Measurements from ENCODE around the gene NTHL1. TPM values are rescaled to one million over a fixed set of nuclear protein-coding genes. Genes with fewer than 3 reads are reported as not detected.

Gene NTHL1
- total and polyA plus RNA-seq, 10 of the 15 experiments (the other 5 are each of a cell fraction or from before 2014, with no cell fraction given) = 0.85 to 54.7 (median 39.0) TPM

- TF ChIP-seq CEBPZ (IDR thresholded peaks at IDR 0.05; ENCODE audit: low read depth, low read length) = no peak
- no peak for TF ChIP-seq TCF12 (IDR thresholded peaks at IDR 0.05; ENCODE audit: low read depth, low read length)
- TF ChIP-seq SP1 (IDR thresholded peaks at IDR 0.05; ENCODE audit: low read depth, low read length) = no peak
- TF ChIP-seq SUZ12 (IDR thresholded peaks at IDR 0.05; ENCODE audit: unreplicated experiment) = no peak
- TF ChIP-seq IRF5 (IDR thresholded peaks at IDR 0.05; ENCODE audit: borderline replicate concordance) = no peak
- TF ChIP-seq SMC3 (IDR thresholded peaks at IDR 0.05; ENCODE audit: borderline replicate concordance, low read length) = no peak
- no peak for TF ChIP-seq NKRF (conservative IDR thresholded peaks at IDR 0.05)
- TF ChIP-seq ESRRA (IDR thresholded peaks at IDR 0.05; ENCODE audit: low read length) = no peak
- TF ChIP-seq NR2C2 (IDR thresholded peaks at IDR 0.05; ENCODE audit: borderline replicate concordance, control insufficient read depth, insufficient read length, low read depth) = no peak
- no peak for TF ChIP-seq HCFC1 (IDR thresholded peaks at IDR 0.05; ENCODE audit: low read length)
- no peak for TF ChIP-seq E2F4 (IDR thresholded peaks at IDR 0.05; ENCODE audit: low read depth, low read length)
- no peak for TF ChIP-seq BRCA1 (IDR thresholded peaks at IDR 0.05; ENCODE audit: low read depth, low read length)
- TF ChIP-seq ZNF24 (IDR thresholded peaks at IDR 0.05) = no peak
- no peak for TF ChIP-seq PML (IDR thresholded peaks at IDR 0.05; ENCODE audit: low read length)
- no peak for TF ChIP-seq SREBF1 (IDR thresholded peaks at IDR 0.05; ENCODE audit: low read length)
- TF ChIP-seq SIN3A (IDR thresholded peaks at IDR 0.05; ENCODE audit: low read depth, low read length) = no peak
- no peak for TF ChIP-seq FOXK2 (IDR thresholded peaks at IDR 0.05)
- TF ChIP-seq MTA3 (IDR thresholded peaks at IDR 0.05; ENCODE audit: borderline replicate concordance, low read length) = no peak
- Histone ChIP-seq H3K79me2 (ENCODE audit: control insufficient read depth, insufficient read depth, low read length) (no peaks in the 10 kb centered on the region), H3K4me3 (no peak overlapping the region), H4K20me1 (ENCODE audit: control insufficient read depth, insufficient read depth) (no peaks in the 10 kb centered on the region), H3K4me1 (ENCODE audit: control insufficient read depth, insufficient read depth, low read length) (no peaks in the 10 kb centered on the region), H3K36me3 (ENCODE audit: control insufficient read depth in 2 of 2, insufficient read depth in 2 of 2, low read length in 1 of 2) (no peaks in the 10 kb centered on the region), H3K27ac (ENCODE audit: control insufficient read depth, insufficient read depth) (no peak overlapping the region), H3K9ac (ENCODE audit: control insufficient read depth, insufficient read depth, low read length) (no peak overlapping the region), H3K4me2 (ENCODE audit: control insufficient read depth, insufficient read depth) (no peak overlapping the region), H2AFZ (ENCODE audit: control insufficient read depth, low read depth, low read length) (no peak overlapping the region), H3K27me3 (replicated peaks in 1 of 2; ENCODE audit: control insufficient read depth in 2 of 2, insufficient read depth in 2 of 2, low read length in 1 of 2) (no peaks in the 10 kb centered on the region), H3K9me3 (replicated peaks; ENCODE audit: control insufficient read depth, insufficient read depth, low read length) (no peaks in the 10 kb centered on the region)
- WGBS (ENCODE audit: insufficient coverage, insufficient replicate concordance, low lambda C conversion rate, missing lambda C conversion rate) = 75% methylated on average over 47 of the region's 47 CpGs
- ATAC-seq (no peak), FAIRE-seq (no peak), DNase-seq (ENCODE audit: low read depth, low spot score) (no peak)
- ChIA-PET RAD21 (ENCODE audit: unreplicated experiment) (no interaction called here), POLR2A (no interaction called here), SMC1A (ENCODE audit: uncharacterized antibody, unreplicated experiment) (no interaction called here), CTCF (interaction anchor here (1.0 kb wide), 1 partner anchor 14 kb away, joined by 3 read pairs; no protein-coding TSS in a partner anchor)
- intact Hi-C loops (cut with micrococcal nuclease; ENCODE audit: unreplicated experiment) (no loop called here), in situ Hi-C loops (cut with MboI) (no loop called here)
- no TSS peak for BruUV-seq (replicated peaks)
Observed at GRCh38 chr16:2036200-2036966, 11.3 kb downstream of the NTHL1 start.
